ENCODE data around the gene PTPN21.

DNA sequence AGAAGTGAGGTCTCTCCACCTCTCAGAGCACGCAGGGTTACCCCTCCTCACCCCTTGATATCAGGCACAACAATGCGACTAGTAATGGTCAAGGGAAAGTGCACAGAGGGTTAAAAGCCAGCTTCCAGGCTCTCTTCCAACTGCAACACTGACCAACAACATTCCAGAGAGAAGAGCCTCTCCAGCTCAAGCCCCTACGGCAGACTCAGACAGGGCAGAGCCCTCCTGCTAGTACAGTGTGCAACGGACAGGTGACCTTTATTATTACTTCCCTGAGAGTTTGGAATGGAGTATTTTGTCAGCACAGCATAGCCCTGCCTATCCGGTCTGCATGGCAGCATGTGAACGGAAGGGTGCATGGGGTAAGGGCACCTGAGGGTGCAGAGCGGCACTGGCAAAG, 73.0 kb downstream of the PTPN21 start:
- TF ChIP-seq CTCF (IDR thresholded peaks at IDR 0.05; ENCODE audit: insufficient read depth, low read depth, low read length) (no peak), EZH2 (IDR thresholded peaks at IDR 0.05; ENCODE audit: insufficient read depth, low read length) (no peak)
